Activated CD4-positive, alpha-beta T cell treated with anti-CD3 and anti-CD28 coated beads, Interleukin-2, amount 10 ng/mL, durations not matched to agents 24 days and 14 days (primary cell): Measurements from ENCODE around the gene COPG2. TPM values are rescaled to one million over a fixed set of nuclear protein-coding genes. Genes with fewer than 3 reads are reported as not detected.

Source experiments
- DNase-seq: peaks from one replicate; pipeline ENCODE4 v3.0.0; 2022
- H3K27ac Mint-ChIP-seq: one replicate; pipeline ENCODE4 v1.8.0; 2022; ENCODE audit warnings: mild to moderate bottlenecking, mixed read lengths
- H3K27me3 Mint-ChIP-seq: one replicate; pipeline ENCODE4 v1.8.0; 2022; ENCODE audit warnings: mixed read lengths
- H3K36me3 Mint-ChIP-seq: one replicate; pipeline ENCODE4 v1.8.0; 2022; ENCODE audit warnings: low read depth, mild to moderate bottlenecking, mixed read lengths
- H3K4me1 Mint-ChIP-seq: one replicate; pipeline ENCODE4 v1.8.0; 2021; ENCODE audit warnings: mixed read lengths
- H3K4me3 Mint-ChIP-seq: one replicate; pipeline ENCODE4 v1.8.0; 2022; ENCODE audit warnings: mild to moderate bottlenecking, moderate library complexity, mixed read lengths
- H3K9me3 Mint-ChIP-seq: one replicate; pipeline ENCODE4 v1.8.0; 2021; ENCODE audit warnings: mixed read lengths
- intact Hi-C: fragments of 100-400 bp; cut with micrococcal nuclease; formaldehyde crosslinking; loops from one replicate; pipeline ENCODE4 v1.15.1; 2023
- total RNA-seq: library from RNA; stranded (reverse); gene quantifications from 2 replicates; pipeline ENCODE4 v1.2.3, GENCODE V29; 2022

The COPG2 gene
- total RNA-seq, 1 donor from 2014 or later = 21.4 TPM

DNA sequence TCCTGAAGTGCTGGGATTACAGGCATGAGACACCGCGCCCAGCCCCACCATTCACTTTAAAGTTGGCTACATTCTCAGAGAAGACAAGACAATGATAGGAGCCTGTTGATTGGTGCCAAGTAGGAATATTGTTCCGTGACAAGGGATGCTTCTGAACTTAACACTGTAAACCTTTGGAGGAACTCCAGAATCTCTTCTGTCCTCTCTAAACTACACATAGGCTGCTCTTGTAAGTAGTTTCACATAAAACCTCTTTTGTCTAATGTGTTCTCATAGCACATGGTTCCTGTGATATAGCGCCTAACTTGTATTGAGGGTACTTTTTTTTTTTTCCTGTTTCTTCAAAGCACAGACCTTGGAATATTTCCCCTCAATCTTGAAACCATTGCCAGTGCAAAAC lies 3.6 kb upstream of the COPG2 start:
- intact Hi-C loops = no loop called here
- no peaks in the 10 kb centered on the region for H3K36me3 Mint-ChIP-seq
- peaks cover 15% of the 10 kb centered on the region for H3K27me3 Mint-ChIP-seq
- H3K4me3 Mint-ChIP-seq = no peak overlapping the region
- peaks cover 18% of the 10 kb centered on the region for H3K4me1 Mint-ChIP-seq
- no peak overlapping the region for H3K27ac Mint-ChIP-seq
- no peak for DNase-seq
- peaks cover 3% of the 10 kb centered on the region for H3K9me3 Mint-ChIP-seq

DNA sequence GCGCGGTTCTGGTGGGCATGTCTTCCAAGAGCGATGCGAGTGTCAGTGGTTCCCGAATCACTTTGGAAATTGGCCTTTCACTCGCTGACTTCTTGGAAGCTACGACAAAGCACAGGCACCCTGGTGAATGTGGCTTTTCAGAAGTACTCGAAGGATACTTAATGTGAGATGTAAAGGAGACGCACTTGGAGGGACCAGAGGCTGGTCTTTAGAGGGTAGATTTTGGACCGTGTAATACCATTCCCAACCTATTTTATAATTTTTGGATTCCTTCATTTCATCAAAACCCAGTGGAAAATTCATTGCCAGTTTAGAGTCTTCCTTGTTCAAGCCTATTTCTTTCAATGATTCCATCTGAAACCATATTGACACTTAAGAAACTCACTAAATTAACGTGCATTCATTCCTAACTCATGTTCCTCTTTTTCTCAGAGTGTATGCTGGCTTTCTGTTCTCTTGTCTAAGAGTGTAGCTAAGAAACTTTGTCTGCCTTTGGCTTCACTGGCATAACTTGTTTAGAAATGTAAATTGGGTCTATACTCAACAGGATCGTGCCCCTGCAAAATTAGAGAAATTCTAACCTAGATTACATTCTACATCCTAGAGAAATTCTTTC lies 645 bp upstream of the COPG2 start:
- peaks cover 3% of the 10 kb centered on the region for H3K36me3 Mint-ChIP-seq
- no peak for DNase-seq
- H3K4me1 Mint-ChIP-seq = peaks cover 19% of the 10 kb centered on the region
- intact Hi-C loops = loop anchor here (5.0 kb wide), 2 partner anchors 227 to 438 kb away; partner anchors contain the start of gene CEP41
- peak overlapping the region; percentile 51 for H3K27ac Mint-ChIP-seq
- peaks cover 13% of the 10 kb centered on the region for H3K27me3 Mint-ChIP-seq
- H3K4me3 Mint-ChIP-seq = peak overlapping the region; percentile 85
- peaks cover 3% of the 10 kb centered on the region for H3K9me3 Mint-ChIP-seq

DNA sequence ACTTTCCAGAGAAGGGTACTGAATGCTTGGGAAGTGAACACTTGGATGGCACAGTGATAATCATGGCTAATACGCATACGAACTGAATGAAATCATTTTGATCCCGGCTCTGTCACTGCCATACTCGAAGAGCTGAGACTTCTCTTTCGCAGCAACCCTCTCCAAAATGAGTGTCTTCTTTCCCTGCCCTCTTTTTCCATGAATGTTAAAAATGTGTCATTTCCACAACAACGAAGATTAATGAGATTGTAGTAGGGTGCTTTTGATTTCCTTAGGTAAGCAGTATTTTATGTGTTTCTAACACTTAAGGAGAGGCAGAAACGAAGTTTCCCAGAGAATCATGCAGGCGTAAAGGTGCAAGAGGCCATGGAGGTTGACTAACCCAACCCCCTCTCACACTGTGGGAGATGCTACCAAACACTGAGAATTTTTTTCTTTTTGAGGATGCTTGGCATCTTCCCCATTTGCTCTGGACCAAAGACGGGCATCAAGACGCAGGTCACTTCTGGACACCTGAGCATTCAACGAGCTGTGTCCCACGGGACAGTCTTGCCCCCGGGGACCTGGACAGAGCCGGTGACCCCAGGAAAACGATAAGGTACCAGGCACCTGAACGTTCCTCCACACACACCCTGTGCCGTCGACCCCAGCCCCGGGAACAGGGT lies 823 bp downstream of the COPG2 start:
- H3K4me1 Mint-ChIP-seq = peaks cover 19% of the 10 kb centered on the region
- H3K4me3 Mint-ChIP-seq = peak overlapping the region; percentile 79
- H3K36me3 Mint-ChIP-seq = peaks cover 3% of the 10 kb centered on the region
- H3K9me3 Mint-ChIP-seq = peaks cover 3% of the 10 kb centered on the region
- H3K27me3 Mint-ChIP-seq = peaks cover 10% of the 10 kb centered on the region
- no peak for DNase-seq
- H3K27ac Mint-ChIP-seq = peak overlapping the region; percentile 46
- intact Hi-C loops = loop anchor here (1.0 to 5.0 kb wide), 4 partner anchors 18 to 462 kb away; partner anchors contain the start of genes CEP41 and TMEM209

DNA sequence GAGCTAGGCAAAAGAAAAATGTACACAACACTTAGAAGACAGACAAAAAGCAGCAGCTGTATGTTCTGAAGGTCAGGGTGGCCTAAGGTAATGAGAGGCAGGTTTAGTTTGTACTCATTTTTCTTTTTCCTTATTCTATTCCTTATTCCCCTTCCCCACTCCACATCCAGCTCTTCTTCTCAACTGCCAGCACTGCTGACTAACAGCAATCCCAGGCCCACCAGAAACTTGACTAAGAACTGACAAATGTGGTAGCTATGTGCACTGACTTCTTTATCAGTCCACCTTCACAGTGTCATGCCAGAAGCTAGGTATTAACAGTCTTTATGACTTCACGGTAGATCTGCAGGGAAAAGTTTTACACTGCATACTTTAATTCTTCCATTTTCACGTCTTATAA lies 6.1 kb downstream of the COPG2 start:
- H3K27ac Mint-ChIP-seq = no peak overlapping the region
- intact Hi-C loops = no loop called here
- H3K9me3 Mint-ChIP-seq = no peaks in the 10 kb centered on the region
- DNase-seq = no peak
- no peaks in the 10 kb centered on the region for H3K27me3 Mint-ChIP-seq
- H3K4me3 Mint-ChIP-seq = no peak overlapping the region
- peaks cover 20% of the 10 kb centered on the region for H3K36me3 Mint-ChIP-seq
- peaks cover 10% of the 10 kb centered on the region for H3K4me1 Mint-ChIP-seq

DNA sequence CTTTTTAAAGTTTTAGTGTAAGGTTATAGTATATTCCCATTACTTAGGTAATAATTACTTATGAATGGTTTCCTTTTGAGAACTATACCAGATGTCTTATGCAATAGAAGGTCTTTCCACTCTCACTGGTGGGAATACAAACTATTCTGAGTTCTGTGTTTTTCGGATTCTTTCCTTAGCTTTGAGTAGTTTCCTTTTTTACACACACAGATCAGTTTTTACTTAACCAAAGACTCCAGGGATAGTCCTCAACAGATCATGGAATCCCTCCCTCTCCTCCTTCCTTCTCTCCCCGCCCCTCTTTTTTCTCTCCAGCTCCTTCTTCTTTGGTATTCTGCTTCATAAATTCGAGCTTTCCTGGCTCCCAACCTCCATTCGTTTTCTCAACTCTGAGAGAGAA lies 13.3 kb downstream of the COPG2 start:
- Mint-ChIP-seq H3K27ac (no peak overlapping the region), H3K4me3 (no peak overlapping the region), H3K36me3 (peaks cover 19% of the 10 kb centered on the region), H3K4me1 (peaks cover 13% of the 10 kb centered on the region), H3K9me3 (no peaks in the 10 kb centered on the region), H3K27me3 (no peaks in the 10 kb centered on the region)
- no peak for DNase-seq
- intact Hi-C loops = no loop called here

DNA sequence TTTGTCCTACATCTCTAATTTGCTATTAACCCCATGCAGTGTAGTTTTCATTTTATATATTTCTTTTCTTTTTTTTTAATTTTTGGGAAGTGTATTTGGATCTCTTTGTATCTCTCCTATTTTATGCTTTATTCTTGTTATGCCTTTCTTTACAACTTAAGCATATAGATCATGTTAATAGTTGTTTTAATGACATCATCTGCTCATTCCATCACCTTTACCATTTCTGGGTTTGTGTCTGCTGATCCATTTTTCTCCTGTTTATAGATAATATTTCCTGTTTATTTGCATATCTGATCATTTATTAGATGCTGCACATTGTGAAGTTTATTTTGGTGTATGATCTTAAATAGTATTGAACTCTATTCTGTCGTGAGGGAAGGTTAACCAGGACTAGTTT lies 13.7 kb downstream of the COPG2 start:
- H3K9me3 Mint-ChIP-seq = peaks cover 3% of the 10 kb centered on the region
- H3K27me3 Mint-ChIP-seq = no peaks in the 10 kb centered on the region
- no peak for DNase-seq
- intact Hi-C loops = no loop called here
- H3K4me3 Mint-ChIP-seq = no peak overlapping the region
- peaks cover 16% of the 10 kb centered on the region for H3K4me1 Mint-ChIP-seq
- H3K27ac Mint-ChIP-seq = no peak overlapping the region
- H3K36me3 Mint-ChIP-seq = peaks cover 23% of the 10 kb centered on the region

DNA sequence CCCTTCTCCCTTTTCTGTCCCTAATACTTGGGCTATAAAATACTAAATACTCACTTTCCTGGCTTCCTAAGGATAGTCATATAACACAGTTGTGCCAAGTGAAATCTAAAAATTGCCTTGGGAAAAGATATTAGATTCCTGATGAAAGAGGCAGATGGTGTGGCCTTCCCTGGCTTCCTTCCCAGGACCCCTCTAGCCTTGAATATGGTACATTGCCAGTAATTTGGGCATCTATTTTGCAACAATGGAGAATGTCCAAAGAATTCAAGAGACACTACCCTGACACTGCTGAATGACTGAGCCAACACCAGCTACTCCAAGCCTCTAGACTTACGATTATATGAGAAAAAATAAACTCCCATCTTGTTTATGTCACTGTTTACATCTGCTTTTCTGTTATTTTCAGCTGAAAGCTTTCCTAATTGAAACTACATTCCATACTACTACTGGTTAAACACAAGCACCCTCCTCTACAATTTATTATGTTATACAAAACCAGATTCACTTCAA lies 17.9 kb downstream of the COPG2 start:
- DNase-seq = no peak
- H3K4me3 Mint-ChIP-seq = no peak overlapping the region
- H3K9me3 Mint-ChIP-seq = peaks cover 15% of the 10 kb centered on the region
- no peaks in the 10 kb centered on the region for H3K27me3 Mint-ChIP-seq
- peak overlapping the region; percentile 21 for H3K27ac Mint-ChIP-seq
- H3K4me1 Mint-ChIP-seq = peaks cover 36% of the 10 kb centered on the region
- intact Hi-C loops = no loop called here
- peaks cover 43% of the 10 kb centered on the region for H3K36me3 Mint-ChIP-seq

DNA sequence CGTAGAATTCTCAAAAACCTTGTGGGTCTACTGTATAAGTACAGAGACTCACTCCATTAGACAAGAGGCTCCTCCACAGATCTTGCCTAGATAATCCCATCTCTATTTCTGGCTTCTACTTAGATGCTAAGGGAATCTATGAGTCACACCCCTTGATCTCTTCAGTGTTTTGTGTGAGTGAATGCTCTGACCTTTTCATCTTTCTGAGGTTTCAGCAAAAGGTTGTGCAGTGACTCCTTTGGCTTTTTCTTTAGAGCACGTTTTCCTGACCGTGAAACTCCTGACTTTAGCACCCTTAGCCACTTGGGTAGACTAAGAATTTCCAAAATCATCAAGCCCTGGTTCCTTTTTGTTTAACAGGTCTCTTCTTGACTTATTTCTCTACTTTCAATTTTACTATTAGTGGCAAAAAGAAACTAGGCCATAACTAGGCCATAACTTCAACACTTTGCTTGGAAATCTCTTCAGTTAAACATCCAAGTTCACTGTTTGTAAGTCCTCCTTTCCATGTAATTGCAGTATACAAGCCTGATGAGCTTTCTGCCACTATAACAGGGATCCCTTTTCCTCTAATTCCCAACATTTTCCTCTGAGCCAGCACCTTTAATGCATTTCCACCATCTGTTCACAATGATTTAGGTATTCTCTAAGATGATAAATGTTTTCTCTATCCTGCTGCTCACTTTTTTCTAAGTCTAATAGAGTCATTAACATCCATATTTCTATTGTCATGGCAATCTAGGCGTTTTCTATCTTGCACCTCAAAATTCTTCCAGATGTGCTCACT lies 19.4 kb downstream of the COPG2 start:
- H3K27ac Mint-ChIP-seq = peak overlapping the region; percentile 86
- H3K4me1 Mint-ChIP-seq = peaks cover 35% of the 10 kb centered on the region
- DNase-seq = peak; percentile 67
- intact Hi-C loops = loop anchor here (1.0 to 10.0 kb wide), 11 partner anchors 8 to 702 kb away; partner anchors contain the start of genes CEP41, COPG2, KLHDC10 and ZC3HC1
- H3K27me3 Mint-ChIP-seq = no peaks in the 10 kb centered on the region
- peak overlapping the region; percentile 50 for H3K4me3 Mint-ChIP-seq
- peaks cover 15% of the 10 kb centered on the region for H3K9me3 Mint-ChIP-seq
- H3K36me3 Mint-ChIP-seq = peaks cover 46% of the 10 kb centered on the region

DNA sequence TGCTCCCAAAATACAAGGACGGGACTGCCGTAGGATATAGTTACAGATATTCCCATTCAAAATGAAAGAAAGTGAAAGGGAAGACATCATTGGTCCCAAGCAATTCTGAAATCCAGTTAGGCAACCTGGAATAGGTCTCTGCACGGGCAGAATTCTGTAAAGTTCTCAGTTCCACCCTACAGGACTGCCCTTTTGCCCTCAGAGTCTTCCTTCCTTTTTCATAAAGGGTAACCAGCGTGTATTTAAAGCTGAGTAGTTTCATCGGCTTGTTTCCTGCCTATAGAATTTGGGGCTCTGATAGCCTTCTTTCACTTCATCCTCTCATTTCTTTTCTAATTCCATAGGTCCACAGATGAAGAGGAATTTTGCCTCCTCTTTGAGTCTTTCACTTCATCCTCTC lies 20.0 kb downstream of the COPG2 start:
- intact Hi-C loops = loop anchor here (2.0 to 10.0 kb wide), 7 partner anchors 204 to 701 kb away; partner anchors contain the start of genes CEP41, KLHDC10 and ZC3HC1
- Mint-ChIP-seq H3K4me1 (peaks cover 29% of the 10 kb centered on the region), H3K36me3 (peaks cover 44% of the 10 kb centered on the region), H3K27ac (peak overlapping the region; percentile 86), H3K4me3 (peak overlapping the region; percentile 50), H3K27me3 (no peaks in the 10 kb centered on the region), H3K9me3 (peaks cover 18% of the 10 kb centered on the region)
- no peak for DNase-seq

DNA sequence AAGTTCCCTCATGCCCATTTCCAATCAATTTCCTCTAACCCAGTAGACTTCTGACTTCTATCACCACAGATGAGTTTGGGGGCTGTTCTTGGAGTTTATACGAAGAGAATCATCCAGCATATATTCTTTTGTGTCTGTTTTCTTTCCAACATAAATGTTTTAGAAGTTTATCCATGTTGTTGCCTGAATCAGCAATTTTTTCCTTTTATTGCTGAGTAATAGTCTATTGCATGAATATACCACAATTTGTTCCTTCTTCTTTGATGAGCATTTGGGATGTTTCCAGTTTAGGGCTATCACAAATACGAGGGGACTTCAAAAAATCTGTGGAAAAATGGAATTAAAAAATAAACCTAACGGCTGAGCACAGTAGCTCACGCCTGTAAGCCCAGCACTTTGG lies 26.2 kb downstream of the COPG2 start:
- Mint-ChIP-seq H3K36me3 (peaks cover 25% of the 10 kb centered on the region), H3K9me3 (peaks cover 19% of the 10 kb centered on the region), H3K4me1 (peaks cover 16% of the 10 kb centered on the region), H3K27me3 (no peaks in the 10 kb centered on the region), H3K4me3 (no peak overlapping the region), H3K27ac (no peak overlapping the region)
- intact Hi-C loops = loop anchor here (10.0 kb wide), 1 partner anchor 198 kb away; the partner anchor contains the start of gene CEP41
- DNase-seq = no peak

DNA sequence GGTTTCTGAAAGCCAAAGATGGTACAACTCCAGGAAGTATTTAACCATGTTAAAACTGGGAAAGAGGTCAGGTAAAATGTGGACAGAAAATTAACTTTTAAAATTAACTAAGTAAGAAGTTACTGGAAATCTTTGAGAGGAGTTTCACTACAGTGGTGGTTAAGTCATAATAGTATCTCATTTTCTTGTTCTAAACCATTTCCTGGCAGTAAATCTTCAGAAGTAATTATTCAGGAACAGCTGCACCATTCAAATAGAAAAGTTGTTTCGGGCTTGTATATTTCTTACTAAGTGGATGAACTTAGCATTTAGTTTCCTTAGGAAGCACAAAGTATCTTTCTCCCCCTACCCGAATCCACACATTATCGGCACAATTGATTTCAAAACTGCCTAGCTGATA lies 27.1 kb downstream of the COPG2 start:
- H3K4me3 Mint-ChIP-seq = no peak overlapping the region
- H3K27ac Mint-ChIP-seq = peak overlapping the region; percentile 68
- peaks cover 21% of the 10 kb centered on the region for H3K9me3 Mint-ChIP-seq
- H3K27me3 Mint-ChIP-seq = no peaks in the 10 kb centered on the region
- no peak for DNase-seq
- intact Hi-C loops = loop anchor here (1.0 to 10.0 kb wide), 2 partner anchors 8 to 197 kb away; partner anchors contain the start of gene CEP41
- H3K4me1 Mint-ChIP-seq = peaks cover 16% of the 10 kb centered on the region
- peaks cover 21% of the 10 kb centered on the region for H3K36me3 Mint-ChIP-seq

DNA sequence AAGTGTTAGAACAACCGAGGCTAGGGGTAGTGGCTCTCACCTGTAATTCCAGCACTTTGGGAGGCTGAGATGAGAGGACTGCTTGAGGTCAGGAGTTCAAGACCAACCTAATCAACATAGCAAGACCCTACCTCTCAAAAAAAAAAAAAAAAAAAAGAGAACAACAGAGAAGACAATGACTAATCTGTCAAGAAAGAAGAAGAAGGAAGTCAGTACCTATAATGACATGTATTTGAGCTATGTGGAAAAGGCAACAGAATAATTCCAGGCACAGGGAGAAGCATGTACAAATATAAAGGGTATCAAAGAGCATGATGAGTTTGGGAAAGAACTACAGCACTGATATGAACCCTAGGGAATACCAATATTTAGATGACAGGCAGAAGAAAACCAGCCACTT lies 27.5 kb downstream of the COPG2 start:
- no peak for DNase-seq
- peak overlapping the region; percentile 68 for H3K27ac Mint-ChIP-seq
- peaks cover 16% of the 10 kb centered on the region for H3K4me1 Mint-ChIP-seq
- H3K36me3 Mint-ChIP-seq = peaks cover 18% of the 10 kb centered on the region
- H3K9me3 Mint-ChIP-seq = peaks cover 19% of the 10 kb centered on the region
- intact Hi-C loops = loop anchor here (1.0 to 10.0 kb wide), 2 partner anchors 8 to 196 kb away; partner anchors contain the start of gene CEP41
- no peak overlapping the region for H3K4me3 Mint-ChIP-seq
- no peaks in the 10 kb centered on the region for H3K27me3 Mint-ChIP-seq

DNA sequence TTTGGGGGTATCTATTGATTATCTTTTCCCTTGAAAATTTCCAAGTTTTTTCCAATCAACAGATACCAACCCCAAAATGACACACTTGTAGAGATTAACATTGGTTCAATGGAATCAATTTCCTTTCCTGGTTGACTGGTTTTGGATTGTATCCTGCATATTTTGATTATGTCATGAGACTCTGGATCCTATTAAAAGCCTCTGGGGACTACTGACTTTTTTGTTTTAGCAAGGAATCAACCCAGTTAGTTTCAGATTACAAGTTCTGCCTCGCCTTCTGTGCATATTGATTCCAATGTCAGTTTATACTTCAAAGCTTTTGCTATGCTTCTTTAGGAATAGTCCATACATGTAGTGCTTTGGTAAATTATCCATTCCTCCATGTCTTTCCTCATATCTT lies 29.2 kb downstream of the COPG2 start:
- DNase-seq = no peak
- intact Hi-C loops = no loop called here
- H3K36me3 Mint-ChIP-seq = peaks cover 12% of the 10 kb centered on the region
- no peak overlapping the region for H3K4me3 Mint-ChIP-seq
- H3K9me3 Mint-ChIP-seq = peaks cover 24% of the 10 kb centered on the region
- no peak overlapping the region for H3K27ac Mint-ChIP-seq
- H3K4me1 Mint-ChIP-seq = peaks cover 13% of the 10 kb centered on the region
- no peaks in the 10 kb centered on the region for H3K27me3 Mint-ChIP-seq
